Measurements from ENCODE around the gene P2RX5. TPM values are rescaled to one million over a fixed set of nuclear protein-coding genes. Genes with fewer than 3 reads are reported as not detected.

The P2RX5 gene
- total RNA-seq, 1 donor from 2014 or later: 18.3 TPM

- TF ChIP-seq, protein P1, sequence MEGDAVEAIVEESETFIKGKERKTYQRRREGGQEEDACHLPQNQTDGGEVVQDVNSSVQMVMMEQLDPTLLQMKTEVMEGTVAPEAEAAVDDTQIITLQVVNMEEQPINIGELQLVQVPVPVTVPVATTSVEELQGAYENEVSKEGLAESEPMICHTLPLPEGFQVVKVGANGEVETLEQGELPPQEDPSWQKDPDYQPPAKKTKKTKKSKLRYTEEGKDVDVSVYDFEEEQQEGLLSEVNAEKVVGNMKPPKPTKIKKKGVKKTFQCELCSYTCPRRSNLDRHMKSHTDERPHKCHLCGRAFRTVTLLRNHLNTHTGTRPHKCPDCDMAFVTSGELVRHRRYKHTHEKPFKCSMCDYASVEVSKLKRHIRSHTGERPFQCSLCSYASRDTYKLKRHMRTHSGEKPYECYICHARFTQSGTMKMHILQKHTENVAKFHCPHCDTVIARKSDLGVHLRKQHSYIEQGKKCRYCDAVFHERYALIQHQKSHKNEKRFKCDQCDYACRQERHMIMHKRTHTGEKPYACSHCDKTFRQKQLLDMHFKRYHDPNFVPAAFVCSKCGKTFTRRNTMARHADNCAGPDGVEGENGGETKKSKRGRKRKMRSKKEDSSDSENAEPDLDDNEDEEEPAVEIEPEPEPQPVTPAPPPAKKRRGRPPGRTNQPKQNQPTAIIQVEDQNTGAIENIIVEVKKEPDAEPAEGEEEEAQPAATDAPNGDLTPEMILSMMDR (IDR thresholded peaks at IDR 0.05; ENCODE audit: borderline replicate concordance): no peak
- H3K27ac ChIP-seq (replicated peaks): no peak overlapping the region
Observed at GRCh38 chr17:3698139-3698538, 2.2 kb upstream of the P2RX5 start.

DNA sequence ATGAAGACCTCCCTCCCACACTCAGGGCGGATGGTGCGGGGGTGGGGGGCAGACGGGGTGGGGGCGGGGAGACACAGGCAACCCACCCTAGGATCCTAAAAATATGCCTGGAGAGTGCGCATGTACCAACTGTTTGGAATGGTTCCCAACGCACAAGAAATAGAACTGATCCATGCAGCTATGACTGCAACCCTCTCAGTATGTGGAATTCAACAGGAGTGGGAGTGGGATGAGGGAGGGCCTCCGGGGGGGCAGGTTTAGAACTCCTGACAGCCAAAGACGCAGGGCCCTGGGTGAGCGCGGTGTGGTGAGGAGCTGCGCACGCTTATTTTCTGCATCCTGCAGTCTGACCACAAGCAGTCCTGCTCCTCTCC is 1.1 kb upstream of the P2RX5 start:
- peaks cover 64% of the 10 kb centered on the region for H3K27me3 ChIP-seq (ENCODE audit: low read depth)
- DNase-seq: no peak
- peak overlapping the region; percentile 18 for H3K27ac ChIP-seq (replicated peaks)
- H3K4me3 ChIP-seq: peak overlapping the region; percentile 73
- H3K36me3 ChIP-seq: no peaks in the 10 kb centered on the region
- peaks cover 7% of the 10 kb centered on the region for H3K9me3 ChIP-seq (replicated peaks)
- TF ChIP-seq, protein P1 (IDR thresholded peaks at IDR 0.05; ENCODE audit: borderline replicate concordance): no peak
- H3K4me1 ChIP-seq: peaks cover 31% of the 10 kb centered on the region
- intact Hi-C loops (cut with micrococcal nuclease): no loop called here

More at GRCh38 chr17:3698139-3698538, 2.2 kb upstream of the P2RX5 start:
- Histone ChIP-seq H3K9me3 (replicated peaks) (peaks cover 7% of the 10 kb centered on the region), H3K36me3 (no peaks in the 10 kb centered on the region), H3K27me3 (ENCODE audit: low read depth) (peaks cover 54% of the 10 kb centered on the region), H3K4me3 (no peak overlapping the region), H3K4me1 (peaks cover 31% of the 10 kb centered on the region)
- DNase-seq: no peak
- intact Hi-C loops (cut with micrococcal nuclease): no loop called here

- Histone ChIP-seq H3K9me3 (replicated peaks) (peaks cover 7% of the 10 kb centered on the region), H3K27me3 (ENCODE audit: low read depth) (peaks cover 81% of the 10 kb centered on the region), H3K4me1 (peaks cover 31% of the 10 kb centered on the region), H3K4me3 (peak overlapping the region; percentile 73), H3K36me3 (no peaks in the 10 kb centered on the region), H3K27ac (replicated peaks) (peak overlapping the region; percentile 81)
- intact Hi-C loops (cut with micrococcal nuclease): no loop called here
- TF ChIP-seq, protein P1 (IDR thresholded peaks at IDR 0.05; ENCODE audit: borderline replicate concordance): no peak
- peak; percentile 58 for DNase-seq
Observed at GRCh38 chr17:3695129-3695722, 729 bp downstream of the P2RX5 start.

- intact Hi-C loops (cut with micrococcal nuclease): no loop called here
- Histone ChIP-seq H3K27ac (replicated peaks) (no peak overlapping the region), H3K4me3 (no peak overlapping the region), H3K27me3 (ENCODE audit: low read depth) (peaks cover 86% of the 10 kb centered on the region), H3K4me1 (peaks cover 31% of the 10 kb centered on the region), H3K9me3 (replicated peaks) (peaks cover 7% of the 10 kb centered on the region), H3K36me3 (no peaks in the 10 kb centered on the region)
- TF ChIP-seq, protein P1 (IDR thresholded peaks at IDR 0.05; ENCODE audit: borderline replicate concordance): no peak
- no peak for DNase-seq
Observed at GRCh38 chr17:3693829-3694231, 2.1 kb downstream of the P2RX5 start.

- intact Hi-C loops (cut with micrococcal nuclease): no loop called here
Observed at GRCh38 chr17:3693141-3693540, 2.8 kb downstream of the P2RX5 start.

More at GRCh38 chr17:3693141-3693540, 2.8 kb downstream of the P2RX5 start:
- no peak overlapping the region for H3K27ac ChIP-seq (replicated peaks)
- TF ChIP-seq, protein P1 (IDR thresholded peaks at IDR 0.05; ENCODE audit: borderline replicate concordance): no peak
- H3K4me3 ChIP-seq: no peak overlapping the region
- H3K9me3 ChIP-seq (replicated peaks): peaks cover 4% of the 10 kb centered on the region
- H3K4me1 ChIP-seq: peaks cover 31% of the 10 kb centered on the region
- no peaks in the 10 kb centered on the region for H3K36me3 ChIP-seq
- peaks cover 88% of the 10 kb centered on the region for H3K27me3 ChIP-seq (ENCODE audit: low read depth)
- no peak for DNase-seq
